ENCODE data around the gene UBC.
A peak's percentile ranks its signal among the peaks of the same experiment; 100 is the strongest.

Gene UBC

GRCh38 chr12:124914392-124915238 lies at the start of gene UBC:
TSS of gene UBC (minus strand) at chr12:124914650. CDS start at chr12:124913771, 879 bp downstream.
- DNase-seq (ENCODE audit: low read depth) = peak; percentile 96

GRCh38 chr12:124963211-124963610 lies 48.8 kb upstream of the UBC start:
- no peak for DNase-seq (ENCODE audit: low read depth)

GRCh38 chr12:124961055-124961454 lies 46.6 kb upstream of the UBC start:
- DNase-seq (ENCODE audit: low read depth) = no peak

- no peak for DNase-seq (ENCODE audit: low read depth)
Observed at GRCh38 chr12:124956571-124956970, 42.1 kb upstream of the UBC start.

- DNase-seq (ENCODE audit: low read depth) = no peak
Observed at GRCh38 chr12:124954771-124955170, 40.3 kb upstream of the UBC start.

- DNase-seq (ENCODE audit: low read depth) = no peak
Observed at GRCh38 chr12:124953689-124954405, 39.4 kb upstream of the UBC start.

GRCh38 chr12:124952801-124953200 lies 38.4 kb upstream of the UBC start:
- no peak for DNase-seq (ENCODE audit: low read depth)

- DNase-seq (ENCODE audit: low read depth) = no peak
Observed at GRCh38 chr12:124952295-124952694, 37.8 kb upstream of the UBC start.

- DNase-seq (ENCODE audit: low read depth) = no peak
Observed at GRCh38 chr12:124949779-124950728, 35.6 kb upstream of the UBC start.

- DNase-seq (ENCODE audit: low read depth) = no peak
Observed at GRCh38 chr12:124949066-124949465, 34.6 kb upstream of the UBC start.

GRCh38 chr12:124947561-124948398 lies 33.3 kb upstream of the UBC start:
- no peak for DNase-seq (ENCODE audit: low read depth)

GRCh38 chr12:124947013-124947412 lies 32.6 kb upstream of the UBC start:
- DNase-seq (ENCODE audit: low read depth) = no peak

- DNase-seq (ENCODE audit: low read depth) = no peak
Observed at GRCh38 chr12:124946447-124946793, 32.0 kb upstream of the UBC start.

- no peak for DNase-seq (ENCODE audit: low read depth)
Observed at GRCh38 chr12:124941170-124941527, 26.7 kb upstream of the UBC start.

GRCh38 chr12:124940393-124941169 lies 26.1 kb upstream of the UBC start:
- DNase-seq (ENCODE audit: low read depth) = peak; percentile 85

GRCh38 chr12:124940143-124940392 lies 25.6 kb upstream of the UBC start:
- no peak for DNase-seq (ENCODE audit: low read depth)

GRCh38 chr12:124939421-124940142 lies 25.1 kb upstream of the UBC start:
- peak; percentile 91 for DNase-seq (ENCODE audit: low read depth)

- no peak for DNase-seq (ENCODE audit: low read depth)
Observed at GRCh38 chr12:124939079-124939420, 24.6 kb upstream of the UBC start.

GRCh38 chr12:124938587-124938986 lies 24.1 kb upstream of the UBC start:
- DNase-seq (ENCODE audit: low read depth) = no peak

GRCh38 chr12:124938108-124938507 lies 23.7 kb upstream of the UBC start:
- DNase-seq (ENCODE audit: low read depth) = no peak

All from CMK (cell line).